Measurements from ENCODE around the gene ARHGEF10L.
A peak's percentile ranks its signal among the peaks of the same experiment; 100 is the strongest.

The ARHGEF10L gene

DNA sequence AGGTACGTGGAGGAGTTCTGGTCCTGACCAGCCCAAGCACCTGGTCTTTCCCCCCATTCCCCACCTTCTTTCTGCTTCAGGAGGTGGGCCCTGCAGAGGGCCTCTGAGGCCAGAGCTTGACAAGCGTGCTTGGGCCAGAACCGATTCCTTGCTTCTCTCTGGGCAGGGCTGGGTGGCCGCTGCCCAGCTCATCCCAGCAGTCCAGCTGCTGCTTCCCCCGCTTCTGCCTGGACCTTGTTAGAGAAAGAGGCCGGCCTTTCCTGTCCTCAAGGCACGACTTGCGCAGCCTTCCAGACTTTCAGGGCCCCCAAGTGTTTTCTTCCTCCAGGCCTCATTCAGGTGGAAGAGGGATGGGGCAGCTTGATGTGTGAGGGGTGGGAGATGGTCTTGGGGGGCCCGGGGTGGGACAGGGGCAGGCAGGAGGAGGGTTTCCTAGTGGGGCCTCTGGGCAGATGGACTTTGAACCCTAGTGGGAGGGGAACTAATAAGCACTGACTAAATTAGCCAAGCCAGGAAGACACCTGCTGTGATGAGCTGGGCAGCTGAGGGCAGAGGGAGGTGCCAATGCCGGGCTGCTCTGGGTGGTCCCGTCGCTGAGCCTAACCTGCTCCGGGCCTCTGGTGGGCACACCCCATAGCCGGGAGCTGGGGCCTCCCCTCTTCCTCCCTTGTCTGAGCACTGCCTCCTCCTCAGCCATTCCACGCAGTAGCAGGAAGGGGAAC, 36.5 kb downstream of the ARHGEF10L start:
- TF ChIP-seq PAX5 (IDR thresholded peaks at IDR 0.05; ENCODE audit: insufficient read depth, low read length, severe bottlenecking) (no peak), TAF1 (IDR thresholded peaks at IDR 0.05; ENCODE audit: low read depth, low read length) (no peak), SPI1 (IDR thresholded peaks at IDR 0.05; ENCODE audit: low read depth, low read length) (no peak), POLR2AphosphoS5 (IDR thresholded peaks at IDR 0.05; ENCODE audit: low read depth, low read length) (no peak), POLR2A (IDR thresholded peaks at IDR 0.05; ENCODE audit: low read depth, low read length) (no peak), POU2F2 (IDR thresholded peaks at IDR 0.05; ENCODE audit: low read depth, low read length) (no peak)
- FAIRE-seq: no peak
- DNase-seq (ENCODE audit: insufficient read length, low spot score): no peak

DNA sequence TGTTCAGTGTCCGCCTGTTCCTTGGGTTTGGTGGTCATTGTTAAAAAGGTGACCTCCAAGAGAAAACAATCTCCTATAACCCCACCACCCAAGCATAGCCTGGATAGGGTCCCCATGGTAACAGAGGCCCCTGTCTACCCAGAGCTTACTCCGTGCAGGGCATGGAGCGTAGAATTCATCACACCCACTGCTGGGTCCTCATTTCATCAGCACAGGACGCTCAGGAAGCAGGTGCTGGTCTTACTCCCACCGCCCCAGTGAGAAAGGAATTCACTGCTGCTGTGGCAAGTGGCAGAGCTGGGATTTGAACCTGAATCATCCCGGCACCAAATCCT, 37.0 kb downstream of the ARHGEF10L start:
- TF ChIP-seq TAF1 (IDR thresholded peaks at IDR 0.05; ENCODE audit: low read depth, low read length) (no peak), POLR2AphosphoS5 (IDR thresholded peaks at IDR 0.05; ENCODE audit: low read depth, low read length) (no peak), POU2F2 (IDR thresholded peaks at IDR 0.05; ENCODE audit: low read depth, low read length) (no peak), POLR2A (IDR thresholded peaks at IDR 0.05; ENCODE audit: low read depth, low read length) (no peak), PAX5 (IDR thresholded peaks at IDR 0.05; ENCODE audit: insufficient read depth, low read length, severe bottlenecking) (no peak), SPI1 (IDR thresholded peaks at IDR 0.05; ENCODE audit: low read depth, low read length) (no peak)
- FAIRE-seq (no peak), DNase-seq (ENCODE audit: insufficient read length, low spot score) (no peak)

- FAIRE-seq (no peak), DNase-seq (ENCODE audit: insufficient read length, low spot score) (no peak)
- TF ChIP-seq SPI1 (IDR thresholded peaks at IDR 0.05; ENCODE audit: low read depth, low read length) (no peak), POLR2AphosphoS5 (IDR thresholded peaks at IDR 0.05; ENCODE audit: low read depth, low read length) (no peak), TAF1 (IDR thresholded peaks at IDR 0.05; ENCODE audit: low read depth, low read length) (no peak)
These were observed 38.4 kb downstream of the ARHGEF10L start for GRCh38 chr1:17577907-17578297.

DNA sequence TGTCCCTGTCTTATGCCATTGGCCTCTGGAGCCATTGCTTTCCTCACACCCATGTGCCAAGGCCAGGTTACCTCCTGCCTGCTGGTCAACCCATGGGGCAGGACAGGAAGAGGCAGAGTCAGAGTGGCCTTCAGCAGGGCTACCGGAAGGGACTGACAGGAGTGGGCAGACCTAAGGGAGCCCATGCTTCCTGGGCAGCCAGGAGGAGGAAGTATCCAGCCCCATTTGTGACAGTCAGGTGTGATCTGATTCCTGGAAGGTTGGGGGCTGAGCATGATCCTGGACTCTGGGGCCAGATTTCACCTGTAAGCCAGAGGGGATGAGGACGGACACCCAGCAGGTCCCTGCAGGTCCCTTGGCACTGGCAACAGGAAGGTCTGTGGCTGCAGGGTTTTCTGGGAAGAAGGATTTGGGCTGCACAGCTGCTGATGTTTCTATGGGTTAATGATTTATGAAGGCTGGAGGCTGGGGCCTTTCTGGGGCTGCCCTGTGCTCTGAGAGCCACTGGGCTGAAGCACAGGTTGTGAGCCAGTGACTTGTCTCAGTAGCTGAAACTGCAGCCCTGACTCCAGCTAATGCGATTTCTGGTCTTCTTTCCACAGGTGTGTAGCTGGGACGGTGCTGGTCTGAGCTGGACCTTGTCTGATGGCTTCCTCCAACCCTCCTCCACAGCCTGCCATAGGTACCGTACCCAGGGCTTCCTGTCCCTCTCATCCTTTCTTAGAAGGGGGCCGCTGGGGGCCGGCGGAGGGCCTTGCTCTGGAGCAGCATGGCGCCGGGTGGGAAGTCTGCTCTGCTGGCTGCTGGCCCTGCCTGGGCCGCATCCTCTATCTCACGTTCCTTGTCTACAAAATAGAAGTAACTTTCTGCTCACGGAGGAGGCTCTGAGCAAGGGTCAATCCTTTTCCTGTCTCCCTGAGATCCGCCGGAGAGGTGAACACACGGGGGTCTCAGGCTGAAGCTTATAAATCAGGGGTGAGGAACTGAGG, 40.7 kb downstream of the ARHGEF10L start:
- DNase-seq (ENCODE audit: insufficient read length, low spot score) (no peak), FAIRE-seq (no peak)
- TF ChIP-seq TAF1 (IDR thresholded peaks at IDR 0.05; ENCODE audit: low read depth, low read length) (no peak), SPI1 (IDR thresholded peaks at IDR 0.05; ENCODE audit: low read depth, low read length) (no peak), PAX5 (IDR thresholded peaks at IDR 0.05; ENCODE audit: insufficient read depth, low read length, severe bottlenecking) (no peak), POLR2AphosphoS5 (IDR thresholded peaks at IDR 0.05; ENCODE audit: low read depth, low read length) (no peak), POU2F2 (IDR thresholded peaks at IDR 0.05; ENCODE audit: low read depth, low read length) (no peak), POLR2A (IDR thresholded peaks at IDR 0.05; ENCODE audit: low read depth, low read length) (no peak)

DNA sequence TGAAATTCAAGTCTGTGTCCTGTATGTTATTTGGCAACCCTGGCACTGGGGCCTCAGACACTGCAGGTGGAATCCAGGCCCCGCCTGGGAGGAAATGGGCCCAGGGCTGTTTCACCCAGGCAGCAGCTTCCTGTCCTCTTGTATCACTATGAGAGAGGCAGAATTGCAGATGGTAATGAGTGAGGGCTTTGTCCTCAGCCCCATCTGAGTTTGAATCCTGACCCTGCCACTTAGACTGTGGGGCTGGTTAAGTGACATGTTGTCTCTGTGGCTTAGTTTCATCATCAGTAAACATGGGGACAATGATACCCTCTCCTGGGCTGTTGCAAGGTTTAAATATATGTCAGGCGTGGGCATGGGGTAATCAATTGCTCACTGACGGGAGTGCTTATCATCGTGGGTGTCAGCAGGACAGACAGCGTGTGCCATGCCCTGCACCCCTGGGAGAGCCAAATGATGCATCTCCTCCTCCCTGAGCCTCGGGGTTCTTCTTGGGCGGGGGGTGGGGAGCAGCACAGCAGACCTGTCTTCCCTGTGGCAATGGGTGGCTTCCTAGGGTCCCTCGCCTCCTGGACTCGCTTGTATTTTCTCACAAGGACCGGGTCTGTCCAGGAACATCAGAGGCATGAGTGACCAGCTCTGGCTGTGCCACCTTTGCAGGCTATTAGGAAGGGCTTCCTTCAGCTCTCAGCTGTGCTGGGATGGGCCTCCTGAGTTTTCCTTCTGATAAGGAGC, 42.1 kb downstream of the ARHGEF10L start:
- FAIRE-seq (peak; percentile 59), DNase-seq (ENCODE audit: insufficient read length, low spot score) (peak; percentile 59)
- TF ChIP-seq POLR2AphosphoS5 (IDR thresholded peaks at IDR 0.05; ENCODE audit: low read depth, low read length) (no peak), POLR2A (IDR thresholded peaks at IDR 0.05; ENCODE audit: low read depth, low read length) (no peak), TAF1 (IDR thresholded peaks at IDR 0.05; ENCODE audit: low read depth, low read length) (no peak), POU2F2 (IDR thresholded peaks at IDR 0.05; ENCODE audit: low read depth, low read length) (no peak), PAX5 (IDR thresholded peaks at IDR 0.05; ENCODE audit: insufficient read depth, low read length, severe bottlenecking) (no peak), SPI1 (IDR thresholded peaks at IDR 0.05; ENCODE audit: low read depth, low read length) (no peak)

- FAIRE-seq (no peak), DNase-seq (ENCODE audit: insufficient read length, low spot score) (no peak)
- TF ChIP-seq PAX5 (IDR thresholded peaks at IDR 0.05; ENCODE audit: insufficient read depth, low read length, severe bottlenecking): no peak
- no peak for TF ChIP-seq SPI1 (IDR thresholded peaks at IDR 0.05; ENCODE audit: low read depth, low read length)
- no peak for TF ChIP-seq POLR2AphosphoS5 (IDR thresholded peaks at IDR 0.05; ENCODE audit: low read depth, low read length)
- TF ChIP-seq POLR2A (IDR thresholded peaks at IDR 0.05; ENCODE audit: low read depth, low read length): no peak
- no peak for TF ChIP-seq TAF1 (IDR thresholded peaks at IDR 0.05; ENCODE audit: low read depth, low read length)
- TF ChIP-seq POU2F2 (IDR thresholded peaks at IDR 0.05; ENCODE audit: low read depth, low read length): no peak
These were observed 42.8 kb downstream of the ARHGEF10L start for GRCh38 chr1:17582124-17582774.

- FAIRE-seq (no peak), DNase-seq (ENCODE audit: insufficient read length, low spot score) (no peak)
- no peak for TF ChIP-seq POU2F2 (IDR thresholded peaks at IDR 0.05; ENCODE audit: low read depth, low read length)
- TF ChIP-seq PAX5 (IDR thresholded peaks at IDR 0.05; ENCODE audit: insufficient read depth, low read length, severe bottlenecking): no peak
- TF ChIP-seq POLR2AphosphoS5 (IDR thresholded peaks at IDR 0.05; ENCODE audit: low read depth, low read length): no peak
- no peak for TF ChIP-seq POLR2A (IDR thresholded peaks at IDR 0.05; ENCODE audit: low read depth, low read length)
- no peak for TF ChIP-seq TAF1 (IDR thresholded peaks at IDR 0.05; ENCODE audit: low read depth, low read length)
- no peak for TF ChIP-seq SPI1 (IDR thresholded peaks at IDR 0.05; ENCODE audit: low read depth, low read length)
These were observed 45.0 kb downstream of the ARHGEF10L start for GRCh38 chr1:17584539-17584938.

DNA sequence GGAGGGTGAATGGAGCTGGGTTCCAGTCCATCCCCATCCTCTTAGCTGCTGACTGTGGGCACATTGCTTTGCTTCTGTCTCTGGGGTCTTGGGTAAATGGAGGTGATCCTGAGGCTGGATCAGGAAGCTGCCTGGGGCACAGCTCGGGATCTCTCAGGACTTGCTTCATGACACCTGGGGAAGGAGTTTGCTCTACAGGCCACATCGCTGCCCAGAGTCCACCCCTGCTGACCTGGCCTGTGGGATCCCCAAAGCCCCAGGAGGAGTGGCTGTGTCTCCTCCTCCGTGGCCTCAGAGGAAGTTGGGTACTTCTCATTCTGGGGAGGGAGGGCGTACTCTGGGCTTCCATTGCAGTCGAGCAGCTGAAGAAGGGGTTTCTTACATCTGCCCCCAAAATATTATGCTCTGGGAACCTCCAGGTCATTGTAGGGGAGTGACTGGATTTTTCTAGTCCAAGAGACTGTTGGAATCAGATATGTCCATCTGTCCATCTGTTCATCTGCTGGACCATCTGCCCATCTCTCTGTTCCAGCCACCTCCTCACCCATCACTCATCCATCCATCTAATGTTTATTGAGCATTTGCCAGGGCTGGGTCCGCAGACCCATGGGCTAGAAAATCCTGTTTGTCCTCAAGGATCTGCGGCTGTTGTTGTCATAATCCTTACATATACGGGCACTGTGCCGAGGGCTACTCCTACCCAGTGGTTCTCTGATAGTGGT, 45.9 kb downstream of the ARHGEF10L start:
- FAIRE-seq: no peak
- TF ChIP-seq POLR2A (IDR thresholded peaks at IDR 0.05; ENCODE audit: low read depth, low read length) (no peak), POU2F2 (IDR thresholded peaks at IDR 0.05; ENCODE audit: low read depth, low read length) (no peak), SPI1 (IDR thresholded peaks at IDR 0.05; ENCODE audit: low read depth, low read length) (no peak), TAF1 (IDR thresholded peaks at IDR 0.05; ENCODE audit: low read depth, low read length) (no peak), PAX5 (IDR thresholded peaks at IDR 0.05; ENCODE audit: insufficient read depth, low read length, severe bottlenecking) (no peak), POLR2AphosphoS5 (IDR thresholded peaks at IDR 0.05; ENCODE audit: low read depth, low read length) (no peak)
- no peak for DNase-seq (ENCODE audit: insufficient read length, low spot score)
